Activated naive CD4-positive, alpha-beta T cell treated with anti-CD3 and anti-CD28 coated beads, Interleukin-2, amount 10 ng/mL, durations not matched to agents 7 days and 5 days (primary cell): Measurements from ENCODE around the gene IL10RB.
"Not testable (repeated sequence)": the region's sequence is repeated elsewhere in the genome, so short reads cannot be mapped to it uniquely, and the experiment has no call there.

Source experiments
- CTCF ChIA-PET: fragments of 350-600 bp; sonication (Branson Sonifier 250); formaldehyde crosslinking; loops from one replicate; lab custom pipeline; 2021; ENCODE audit warnings: antibody characterized with exemption; lab: Charles Lee
- DNase-seq: peaks from one replicate; pipeline ENCODE4 v3.0.0-alpha.2; 2020
- H3K27ac Mint-ChIP-seq: one replicate; pipeline ENCODE4 v1.8.0; 2021; ENCODE audit warnings: mild to moderate bottlenecking, moderate library complexity, mixed read lengths
- H3K27me3 Mint-ChIP-seq: one replicate; pipeline ENCODE4 v1.8.0; 2021; ENCODE audit warnings: mild to moderate bottlenecking, mixed read lengths
- H3K36me3 Mint-ChIP-seq: one replicate; pipeline ENCODE4 v1.8.0; 2021; ENCODE audit warnings: mixed read lengths
- H3K4me1 Mint-ChIP-seq: one replicate; pipeline ENCODE4 v1.8.0; 2021; ENCODE audit warnings: mixed read lengths
- H3K4me3 Mint-ChIP-seq: one replicate; pipeline ENCODE4 v1.8.0; 2021; ENCODE audit warnings: mild to moderate bottlenecking, moderate library complexity, mixed read lengths
- H3K9me3 Mint-ChIP-seq: one replicate; pipeline ENCODE4 v1.8.0; 2021; ENCODE audit warnings: mixed read lengths

Gene IL10RB

DNA sequence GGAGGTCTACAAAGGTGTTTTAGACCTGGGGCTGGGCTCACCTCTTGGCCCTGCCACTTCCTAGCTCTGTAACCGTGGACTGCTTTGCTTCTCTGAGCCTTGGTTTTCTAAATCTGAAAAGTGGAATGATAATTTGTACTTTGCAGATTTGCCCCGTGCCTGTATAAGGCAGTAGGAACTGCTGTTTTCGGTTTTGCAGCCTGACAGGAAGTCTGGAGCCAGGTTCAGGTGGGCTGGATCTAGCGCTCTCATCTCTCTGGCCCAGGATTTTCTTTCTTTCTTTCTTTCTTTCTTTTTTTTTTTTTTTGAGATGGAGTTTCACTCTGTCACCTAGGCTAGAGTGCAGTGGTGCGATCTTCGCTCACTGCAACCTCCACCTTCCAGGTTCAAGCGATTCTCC, 19.2 kb upstream of the IL10RB start:
- Mint-ChIP-seq H3K27ac (peak overlapping the region; percentile 86), H3K36me3 (peaks cover 87% of the 10 kb centered on the region), H3K4me1 (peaks cover 63% of the 10 kb centered on the region), H3K27me3 (no peaks in the 10 kb centered on the region), H3K4me3 (no peak overlapping the region), H3K9me3 (no peaks in the 10 kb centered on the region)
- CTCF ChIA-PET = no interaction called here
- DNase-seq = peak; percentile 35

DNA sequence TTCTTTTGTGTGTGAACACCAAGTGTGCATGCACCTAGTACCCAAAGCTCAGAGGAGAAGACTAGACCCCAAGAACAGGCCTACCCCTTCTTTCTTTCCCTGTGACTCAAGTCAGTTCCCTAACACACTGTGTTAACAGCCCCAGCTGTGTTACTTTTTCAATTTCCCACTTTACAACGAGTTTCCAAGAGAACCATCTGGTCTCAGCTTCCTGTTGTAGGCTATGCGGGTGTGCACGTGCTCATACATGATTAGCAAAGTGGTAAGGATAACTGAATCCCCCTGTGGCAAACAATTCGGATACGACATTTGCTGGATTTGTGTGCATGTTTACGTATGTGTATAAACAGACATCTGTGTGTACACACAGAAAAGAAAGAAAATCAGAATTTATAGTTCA, 18.6 kb upstream of the IL10RB start:
- CTCF ChIA-PET = no interaction called here
- no peak overlapping the region for H3K4me3 Mint-ChIP-seq
- no peaks in the 10 kb centered on the region for H3K27me3 Mint-ChIP-seq
- peak overlapping the region; percentile 57 for H3K27ac Mint-ChIP-seq
- no peaks in the 10 kb centered on the region for H3K9me3 Mint-ChIP-seq
- DNase-seq = no peak
- H3K36me3 Mint-ChIP-seq = peaks cover 90% of the 10 kb centered on the region
- peaks cover 58% of the 10 kb centered on the region for H3K4me1 Mint-ChIP-seq

DNA sequence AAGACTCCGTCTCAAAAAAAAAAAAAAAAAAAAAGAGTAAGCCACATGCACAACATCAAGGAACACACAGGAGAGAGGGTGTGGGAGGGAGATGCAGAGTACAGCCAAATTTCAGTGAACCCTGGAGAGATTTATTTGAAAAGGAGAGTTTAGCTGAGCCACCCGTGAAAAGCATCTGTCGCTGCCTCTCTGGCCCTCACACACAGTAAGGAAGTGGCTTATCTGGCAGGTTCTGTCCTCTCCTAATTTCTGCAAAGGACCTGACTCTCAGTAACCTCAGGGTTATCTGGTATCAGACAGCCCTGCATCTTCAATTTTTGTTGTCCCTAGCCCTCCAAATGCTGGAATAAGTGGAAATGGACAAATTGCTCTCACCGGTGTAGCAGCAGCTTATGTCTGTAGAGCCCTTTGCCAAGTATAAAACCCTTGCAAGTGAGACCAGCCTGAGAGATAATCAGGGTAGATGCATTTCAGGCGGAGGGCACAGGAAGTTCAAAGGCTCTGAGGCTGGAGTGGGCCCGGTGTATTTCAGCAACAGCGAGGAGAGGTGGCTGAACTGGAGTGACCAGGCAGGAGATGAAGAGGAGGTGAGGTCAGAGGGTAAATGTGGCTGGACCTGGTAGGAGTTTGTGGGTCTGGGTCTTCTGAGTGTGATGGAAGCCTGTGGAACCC, 16.7 kb upstream of the IL10RB start:
- DNase-seq = no peak
- H3K4me1 Mint-ChIP-seq = peaks cover 44% of the 10 kb centered on the region
- no peak overlapping the region for H3K4me3 Mint-ChIP-seq
- H3K9me3 Mint-ChIP-seq = no peaks in the 10 kb centered on the region
- H3K27me3 Mint-ChIP-seq = no peaks in the 10 kb centered on the region
- H3K27ac Mint-ChIP-seq = peak overlapping the region; percentile 34
- peaks cover 93% of the 10 kb centered on the region for H3K36me3 Mint-ChIP-seq
- CTCF ChIA-PET = no interaction called here

DNA sequence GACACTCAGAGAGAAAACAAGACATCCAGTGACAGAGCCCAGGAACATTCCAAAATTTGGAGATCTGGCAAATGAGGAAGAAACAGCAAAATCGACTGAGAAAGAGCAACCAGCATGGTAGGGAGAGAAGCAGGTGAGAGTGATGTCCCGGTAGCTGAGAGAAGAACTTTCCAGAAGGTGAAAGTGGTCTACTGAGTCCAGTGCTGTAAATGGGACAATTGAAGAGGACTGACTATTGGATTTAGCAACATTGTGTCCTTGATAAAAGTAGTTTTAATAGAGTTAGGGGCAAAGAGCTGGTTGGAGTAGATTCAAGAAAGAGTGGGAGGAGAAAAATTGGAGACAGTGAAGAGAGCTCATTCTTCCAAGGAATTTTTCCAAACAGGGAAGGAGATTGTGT, 15.0 kb upstream of the IL10RB start:
- Mint-ChIP-seq H3K27ac (no peak overlapping the region), H3K36me3 (peaks cover 93% of the 10 kb centered on the region), H3K4me1 (peaks cover 30% of the 10 kb centered on the region), H3K27me3 (no peaks in the 10 kb centered on the region), H3K9me3 (no peaks in the 10 kb centered on the region), H3K4me3 (no peak overlapping the region)
- CTCF ChIA-PET = no interaction called here
- no peak for DNase-seq

DNA sequence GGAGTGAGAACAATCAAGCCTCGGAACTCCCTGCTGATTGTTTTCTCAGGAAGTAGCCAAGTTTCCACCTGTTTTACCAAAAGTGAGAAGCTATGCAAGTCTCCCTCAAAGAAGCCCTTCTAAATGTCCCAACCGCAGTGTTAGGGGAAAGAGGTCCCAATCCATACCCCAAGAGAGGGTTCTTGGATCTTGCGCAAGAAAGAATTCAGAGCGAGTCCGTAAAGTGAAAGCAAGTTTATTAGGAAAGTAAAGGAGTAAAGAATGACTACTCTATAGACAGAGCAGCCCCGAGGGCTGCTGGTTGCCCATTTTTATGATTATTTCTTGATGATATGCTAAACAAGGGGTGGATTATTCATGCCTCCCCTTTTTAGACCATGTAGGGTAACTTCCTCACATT, 12.8 kb upstream of the IL10RB start:
- H3K27me3 Mint-ChIP-seq, CTCF ChIA-PET, H3K4me3 Mint-ChIP-seq, DNase-seq, H3K9me3 Mint-ChIP-seq, H3K27ac Mint-ChIP-seq, H3K4me1 Mint-ChIP-seq: not testable (repeated sequence)
- H3K36me3 Mint-ChIP-seq = peaks cover 90% of the 10 kb centered on the region

DNA sequence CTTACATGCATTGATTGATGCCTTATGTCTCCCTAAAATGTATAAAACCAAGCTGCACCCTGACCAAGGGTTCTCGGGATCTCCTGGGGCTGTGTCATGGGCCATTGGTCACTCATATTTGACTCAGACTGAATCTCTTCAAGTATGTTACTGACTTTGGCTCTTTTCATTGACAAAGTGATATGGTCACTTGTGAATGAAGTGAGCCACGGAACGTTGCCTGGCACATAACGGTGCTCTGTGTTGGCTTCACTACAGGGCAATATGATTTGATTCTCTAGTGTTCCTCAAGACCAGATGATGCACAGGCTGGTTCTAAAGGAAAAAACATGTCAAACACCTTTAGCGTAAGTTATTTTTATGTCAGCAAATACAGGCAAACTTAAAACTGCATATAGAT, 11.4 kb upstream of the IL10RB start:
- DNase-seq = no peak
- H3K36me3 Mint-ChIP-seq = peaks cover 89% of the 10 kb centered on the region
- no peaks in the 10 kb centered on the region for H3K9me3 Mint-ChIP-seq
- peaks cover 9% of the 10 kb centered on the region for H3K4me1 Mint-ChIP-seq
- CTCF ChIA-PET = interaction anchor here (0.6 to 0.8 kb wide), 2 partner anchors 51 to 190 kb away, joined by 3 read pairs; no protein-coding TSS in a partner anchor
- no peak overlapping the region for H3K4me3 Mint-ChIP-seq
- no peak overlapping the region for H3K27ac Mint-ChIP-seq
- H3K27me3 Mint-ChIP-seq = no peaks in the 10 kb centered on the region

DNA sequence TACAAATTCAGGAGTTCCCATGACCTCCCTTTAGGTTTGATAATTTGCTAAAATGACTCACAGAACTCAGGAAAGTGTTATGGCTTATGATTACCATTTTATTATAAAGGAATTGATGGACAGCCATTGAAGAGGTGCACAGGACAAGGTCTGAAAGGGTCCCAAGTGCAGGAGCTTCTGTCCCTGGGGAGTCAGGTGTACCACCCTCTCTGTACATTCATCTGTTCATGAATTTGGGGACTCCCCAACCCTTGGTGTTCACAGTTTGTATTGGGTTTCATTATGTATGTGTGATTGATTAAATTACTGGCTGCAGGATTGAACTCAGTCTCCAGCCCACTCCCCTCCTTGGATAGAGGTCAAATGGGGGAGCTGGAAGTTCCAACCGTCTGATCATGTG, 10.8 kb upstream of the IL10RB start:
- Mint-ChIP-seq H3K36me3 (peaks cover 87% of the 10 kb centered on the region), H3K4me3 (no peak overlapping the region), H3K27me3 (no peaks in the 10 kb centered on the region), H3K9me3 (no peaks in the 10 kb centered on the region), H3K27ac (no peak overlapping the region), H3K4me1 (peaks cover 15% of the 10 kb centered on the region)
- no peak for DNase-seq
- CTCF ChIA-PET = interaction anchor here (0.6 to 1.6 kb wide), 3 partner anchors 10 to 189 kb away, joined by 3 to 4 read pairs (median 3); no protein-coding TSS in a partner anchor

DNA sequence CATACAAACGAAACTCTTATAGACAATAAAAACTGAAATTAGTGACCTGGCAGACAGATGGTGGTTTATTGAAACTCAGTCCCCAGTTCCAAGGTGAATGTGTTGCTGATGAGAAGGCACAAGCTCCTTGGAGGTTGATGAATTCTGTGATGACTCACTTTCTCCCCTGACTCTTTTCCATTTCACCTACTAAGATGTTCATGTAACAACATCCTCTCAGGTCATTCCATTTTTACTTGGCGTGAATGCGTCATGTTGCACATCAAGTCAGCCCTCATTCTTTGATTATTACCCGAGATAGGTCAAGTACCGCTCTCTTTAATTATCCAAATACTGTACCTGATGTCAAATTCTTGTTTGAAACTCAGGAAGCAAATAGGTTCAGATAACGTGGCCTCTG, 10.1 kb upstream of the IL10RB start:
- Mint-ChIP-seq H3K36me3 (peaks cover 81% of the 10 kb centered on the region), H3K27me3 (no peaks in the 10 kb centered on the region)

DNA sequence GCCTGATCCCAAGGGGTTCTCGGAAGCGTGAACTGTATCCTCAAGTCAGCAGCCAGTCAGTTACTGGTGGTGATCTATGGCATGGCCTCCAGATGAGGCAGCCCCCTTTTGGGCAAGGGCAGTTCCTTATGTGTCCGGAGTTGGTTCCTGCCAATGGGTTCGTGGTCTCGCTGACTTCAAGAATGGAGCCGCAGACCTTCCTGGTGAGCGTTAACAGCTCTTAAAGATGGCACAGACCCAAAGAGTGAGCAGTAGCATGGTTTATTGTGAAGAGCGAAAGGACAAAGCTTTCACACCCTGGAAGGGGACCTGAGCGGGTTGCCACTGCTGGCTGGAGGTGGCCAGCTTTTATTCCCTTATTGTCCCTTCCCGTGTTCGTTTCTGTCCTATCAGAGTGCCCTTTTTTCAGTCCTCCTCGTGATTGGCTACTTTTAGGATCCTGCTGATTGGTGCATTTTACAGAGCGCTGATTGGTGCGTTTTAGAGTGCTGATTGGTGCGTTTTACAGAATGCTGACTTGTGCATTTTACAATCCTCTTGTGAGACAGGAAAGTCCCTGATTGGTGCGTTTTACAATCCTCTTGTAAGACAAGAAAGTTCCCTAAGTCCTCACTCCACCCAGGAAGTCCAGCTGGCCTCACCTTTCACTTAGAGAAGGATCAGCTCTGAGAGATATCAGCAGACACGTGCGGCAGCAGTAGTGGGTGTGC, 8.9 kb upstream of the IL10RB start:
- Mint-ChIP-seq H3K4me3 (no peak overlapping the region), H3K27ac (no peak overlapping the region), H3K9me3 (no peaks in the 10 kb centered on the region), H3K36me3 (peaks cover 72% of the 10 kb centered on the region), H3K27me3 (no peaks in the 10 kb centered on the region), H3K4me1 (peaks cover 28% of the 10 kb centered on the region)
- DNase-seq = no peak
- CTCF ChIA-PET = interaction anchor here (1.6 kb wide), 1 partner anchor 12 kb away, joined by 4 read pairs; no protein-coding TSS in a partner anchor

More for the DNA sequence above, 10.1 kb upstream of the IL10RB start:
- no peak overlapping the region for H3K4me3 Mint-ChIP-seq
- H3K9me3 Mint-ChIP-seq = no peaks in the 10 kb centered on the region
- H3K4me1 Mint-ChIP-seq = peaks cover 18% of the 10 kb centered on the region
- CTCF ChIA-PET = interaction anchor here (1.6 kb wide), 1 partner anchor 10 kb away, joined by 4 read pairs; no protein-coding TSS in a partner anchor
- no peak for DNase-seq
- no peak overlapping the region for H3K27ac Mint-ChIP-seq

DNA sequence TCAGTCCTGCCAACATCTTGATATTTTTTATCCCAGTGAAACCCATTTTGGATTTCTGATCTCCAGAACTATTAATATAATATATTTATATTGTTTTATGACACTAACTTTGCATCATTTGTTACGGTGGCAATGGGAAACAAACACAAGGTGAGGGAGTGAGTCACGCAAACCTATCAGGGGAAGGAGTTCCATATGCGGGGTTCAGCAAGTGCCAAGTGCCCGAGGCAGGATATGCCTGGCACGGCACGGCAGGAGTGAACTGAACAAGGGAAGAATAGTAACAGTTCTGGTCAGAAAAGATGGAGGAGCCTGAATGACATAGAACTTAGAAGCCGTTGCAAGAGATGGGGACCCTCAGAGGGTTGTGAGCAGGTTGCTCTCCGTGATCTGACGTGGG, 7.7 kb upstream of the IL10RB start:
- no peaks in the 10 kb centered on the region for H3K9me3 Mint-ChIP-seq
- H3K27ac Mint-ChIP-seq = no peak overlapping the region
- peaks cover 32% of the 10 kb centered on the region for H3K4me1 Mint-ChIP-seq
- H3K36me3 Mint-ChIP-seq = peaks cover 69% of the 10 kb centered on the region
- CTCF ChIA-PET = no interaction called here
- H3K27me3 Mint-ChIP-seq = no peaks in the 10 kb centered on the region
- DNase-seq = no peak
- H3K4me3 Mint-ChIP-seq = no peak overlapping the region

DNA sequence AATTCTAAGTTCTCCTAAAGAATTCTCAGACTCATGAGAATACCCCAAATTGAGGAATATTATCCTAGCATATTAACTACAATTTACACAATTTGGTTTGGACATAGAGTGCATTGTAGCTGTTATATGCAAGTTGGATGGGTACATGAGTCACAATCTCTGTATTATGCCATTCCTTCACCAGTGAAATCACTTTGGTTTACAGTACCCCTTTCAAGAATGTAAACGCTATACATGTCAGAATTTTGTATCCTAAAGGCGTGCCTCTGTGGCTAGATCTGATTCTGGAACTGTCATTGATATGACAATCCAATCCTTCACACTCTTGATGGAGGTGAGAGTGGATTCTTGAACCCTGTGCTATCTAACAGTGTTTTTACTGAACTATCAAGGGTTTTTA, 6.7 kb upstream of the IL10RB start:
- DNase-seq = no peak
- Mint-ChIP-seq H3K4me3 (no peak overlapping the region), H3K36me3 (peaks cover 71% of the 10 kb centered on the region), H3K27me3 (no peaks in the 10 kb centered on the region), H3K4me1 (peaks cover 37% of the 10 kb centered on the region), H3K9me3 (no peaks in the 10 kb centered on the region), H3K27ac (no peak overlapping the region)
- CTCF ChIA-PET = interaction anchor here (1.3 kb wide), 1 partner anchor 61 kb away, joined by 3 read pairs; no protein-coding TSS in a partner anchor

DNA sequence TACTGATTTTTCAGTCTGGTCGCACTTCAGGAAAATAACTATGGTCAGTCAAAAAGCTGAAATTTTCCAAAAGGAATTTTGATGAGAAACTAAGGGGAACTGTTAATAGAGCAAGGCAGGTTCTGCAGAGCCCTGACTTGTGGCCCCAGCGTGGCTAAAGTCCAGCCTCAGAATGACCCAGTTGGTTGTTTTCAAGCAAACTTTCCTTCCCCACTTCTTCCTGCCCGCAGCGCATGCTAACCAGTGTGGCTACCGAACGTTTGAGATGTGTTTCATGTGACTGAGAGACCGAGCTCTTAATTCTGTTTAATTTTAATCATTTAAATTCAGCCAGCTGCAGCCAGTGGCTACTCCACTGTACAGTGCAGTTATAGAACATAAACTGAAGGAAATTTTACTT, 6.2 kb upstream of the IL10RB start:
- H3K27ac Mint-ChIP-seq = no peak overlapping the region
- CTCF ChIA-PET = interaction anchor here (1.3 kb wide), 1 partner anchor 61 kb away, joined by 3 read pairs; no protein-coding TSS in a partner anchor
- no peak overlapping the region for H3K4me3 Mint-ChIP-seq
- no peaks in the 10 kb centered on the region for H3K9me3 Mint-ChIP-seq
- H3K4me1 Mint-ChIP-seq = peaks cover 43% of the 10 kb centered on the region
- no peak for DNase-seq
- peaks cover 69% of the 10 kb centered on the region for H3K36me3 Mint-ChIP-seq
- no peaks in the 10 kb centered on the region for H3K27me3 Mint-ChIP-seq

DNA sequence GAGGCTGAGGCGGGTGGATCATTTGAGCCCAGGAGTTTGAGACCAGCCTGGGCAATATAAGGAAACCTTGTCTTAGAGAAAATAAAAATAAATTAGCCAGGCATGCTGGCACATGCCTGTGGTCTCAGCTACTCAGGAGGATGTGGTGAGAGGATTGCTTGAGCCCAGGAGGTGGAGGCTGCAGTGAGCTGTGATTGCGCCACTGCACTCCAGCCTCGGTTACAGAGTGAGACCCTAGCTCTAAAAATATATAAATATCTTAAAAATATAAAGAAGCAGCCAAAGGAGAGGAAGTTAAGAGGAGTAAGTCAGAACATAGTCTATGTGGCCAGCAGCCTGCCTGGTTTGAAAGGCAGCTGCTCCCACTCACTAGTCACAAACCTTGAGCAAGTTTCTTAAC, 4.5 kb upstream of the IL10RB start:
- Mint-ChIP-seq H3K27ac (peak overlapping the region; percentile 45), H3K4me1 (peaks cover 55% of the 10 kb centered on the region), H3K27me3 (no peaks in the 10 kb centered on the region), H3K9me3 (no peaks in the 10 kb centered on the region), H3K4me3 (no peak overlapping the region), H3K36me3 (peaks cover 63% of the 10 kb centered on the region)
- CTCF ChIA-PET = interaction anchor here (1.9 kb wide), 2 partner anchors 62 to 65 kb away, joined by 5 to 7 read pairs; no protein-coding TSS in a partner anchor
- peak; percentile 51 for DNase-seq

DNA sequence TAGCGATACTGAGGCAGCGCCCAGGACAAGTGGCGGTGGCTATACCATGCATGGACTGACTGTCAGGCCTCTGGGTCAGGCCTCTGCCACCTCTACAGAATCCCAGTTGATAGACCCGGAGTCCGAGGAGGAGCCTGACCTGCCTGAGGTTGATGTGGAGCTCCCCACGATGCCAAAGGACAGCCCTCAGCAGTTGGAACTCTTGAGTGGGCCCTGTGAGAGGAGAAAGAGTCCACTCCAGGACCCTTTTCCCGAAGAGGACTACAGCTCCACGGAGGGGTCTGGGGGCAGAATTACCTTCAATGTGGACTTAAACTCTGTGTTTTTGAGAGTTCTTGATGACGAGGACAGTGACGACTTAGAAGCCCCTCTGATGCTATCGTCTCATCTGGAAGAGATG, 3.2 kb upstream of the IL10RB start:
- Mint-ChIP-seq H3K9me3 (no peaks in the 10 kb centered on the region), H3K36me3 (peaks cover 53% of the 10 kb centered on the region), H3K4me3 (no peak overlapping the region), H3K27me3 (no peaks in the 10 kb centered on the region), H3K27ac (no peak overlapping the region), H3K4me1 (peaks cover 67% of the 10 kb centered on the region)
- CTCF ChIA-PET = interaction anchor here (1.9 kb wide), 1 partner anchor 63 kb away, joined by 5 read pairs; no protein-coding TSS in a partner anchor
- DNase-seq = no peak
